ENCODE measurements around the gene CCDC85B.

The CCDC85B gene

GRCh38 chr11:65887723-65888162 is 2.7 kb upstream of the CCDC85B start:
- no peak for DNase-seq

GRCh38 chr11:65888163-65888814 is 2.2 kb upstream of the CCDC85B start, which contains the start of gene FIBP:
Gene FIBP, minus strand, starts transcription at chr11:65888471. Its CDS starts 53 bp downstream, at chr11:65888418.
- DNase-seq = peak; percentile 96 to 97

DNA sequence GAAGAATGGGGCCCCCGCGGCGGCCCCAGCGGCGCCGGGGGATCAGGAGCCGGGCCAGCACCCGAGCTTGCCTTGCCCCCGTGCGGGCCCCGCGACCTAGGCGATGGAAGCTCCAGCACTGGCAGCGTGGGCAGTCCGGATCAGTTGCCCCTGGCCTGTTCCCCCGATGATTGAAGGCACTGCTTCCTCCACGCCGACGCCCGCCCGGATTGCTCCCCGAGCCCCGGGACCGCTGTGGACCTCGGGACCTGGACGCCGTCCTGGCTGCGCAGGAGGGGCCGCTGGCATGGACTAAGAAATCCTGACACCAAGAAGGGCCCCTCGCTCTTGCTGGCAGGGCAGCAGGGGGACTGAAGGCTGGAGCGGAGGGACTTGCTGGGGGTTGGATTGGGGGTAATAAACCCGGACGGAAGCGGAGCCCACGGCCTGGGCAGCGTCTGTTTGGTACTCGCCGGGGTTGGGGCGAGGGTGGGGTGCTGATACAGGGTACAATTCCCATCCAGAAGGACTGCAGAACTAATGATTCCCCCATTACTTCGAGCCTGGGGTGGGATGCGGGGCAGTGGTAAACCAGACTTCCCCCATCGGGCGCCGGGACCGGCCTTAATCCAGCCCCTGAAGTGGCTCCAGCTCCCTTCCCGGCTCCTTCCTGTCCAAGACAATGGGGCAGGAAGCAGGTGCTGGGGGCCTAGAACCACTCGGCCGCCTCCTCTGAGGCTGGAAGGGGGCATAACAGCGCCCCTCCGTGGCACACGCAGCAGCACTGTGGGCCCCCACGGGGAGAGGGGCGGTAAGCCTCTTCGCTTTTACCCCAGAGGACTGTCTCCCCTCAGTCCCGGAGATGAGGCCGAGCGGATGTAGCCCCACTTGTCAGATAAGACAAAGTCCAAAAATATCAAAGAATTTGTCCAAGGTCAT is 1.0 kb downstream of the CCDC85B start:
- peak; percentile 31 to 53 for DNase-seq

- DNase-seq = peak in 1 of 2 donors; percentile 53
These were observed 1.7 kb downstream of the CCDC85B start for GRCh38 chr11:65892137-65892540.

DNA sequence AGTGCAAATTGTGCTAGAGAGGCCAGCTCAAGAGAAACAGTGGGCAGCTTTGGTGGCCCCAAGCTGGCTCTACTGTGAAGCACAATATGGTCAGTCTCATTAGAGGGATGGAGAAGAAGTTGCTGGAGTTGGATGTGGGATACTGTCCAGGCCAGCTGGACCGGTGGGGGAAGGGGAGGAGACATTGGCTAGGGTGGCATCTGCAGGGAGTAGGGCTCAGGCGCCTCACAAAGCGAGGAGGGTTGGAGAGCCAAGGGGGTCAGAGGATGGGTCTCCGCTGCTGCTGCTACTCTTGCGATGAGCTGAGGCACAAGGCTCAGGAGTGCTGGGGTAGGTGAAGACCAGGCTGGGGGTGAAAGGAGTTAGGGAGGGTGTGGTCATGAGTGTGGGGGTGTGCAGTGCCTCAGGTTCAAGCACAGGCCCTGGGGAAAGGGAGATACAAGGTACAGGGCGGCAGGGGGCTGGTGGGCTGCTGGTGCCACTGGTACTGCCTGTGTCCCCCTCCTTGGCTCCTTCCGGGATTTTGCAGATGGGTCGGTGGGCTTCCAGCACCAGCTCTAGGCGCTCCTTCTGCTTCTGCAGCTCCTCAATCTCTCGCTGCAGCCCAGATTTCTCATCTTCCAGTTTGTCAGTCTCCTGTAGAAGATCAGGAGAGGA is 2.3 kb downstream of the CCDC85B start:
- DNase-seq = no peak

GRCh38 chr11:65894034-65894591 is 3.6 kb downstream of the CCDC85B start:
- DNase-seq = peak; percentile 38 to 56

- no peak for DNase-seq
These were observed 5.1 kb downstream of the CCDC85B start for GRCh38 chr11:65895482-65895981.

DNA sequence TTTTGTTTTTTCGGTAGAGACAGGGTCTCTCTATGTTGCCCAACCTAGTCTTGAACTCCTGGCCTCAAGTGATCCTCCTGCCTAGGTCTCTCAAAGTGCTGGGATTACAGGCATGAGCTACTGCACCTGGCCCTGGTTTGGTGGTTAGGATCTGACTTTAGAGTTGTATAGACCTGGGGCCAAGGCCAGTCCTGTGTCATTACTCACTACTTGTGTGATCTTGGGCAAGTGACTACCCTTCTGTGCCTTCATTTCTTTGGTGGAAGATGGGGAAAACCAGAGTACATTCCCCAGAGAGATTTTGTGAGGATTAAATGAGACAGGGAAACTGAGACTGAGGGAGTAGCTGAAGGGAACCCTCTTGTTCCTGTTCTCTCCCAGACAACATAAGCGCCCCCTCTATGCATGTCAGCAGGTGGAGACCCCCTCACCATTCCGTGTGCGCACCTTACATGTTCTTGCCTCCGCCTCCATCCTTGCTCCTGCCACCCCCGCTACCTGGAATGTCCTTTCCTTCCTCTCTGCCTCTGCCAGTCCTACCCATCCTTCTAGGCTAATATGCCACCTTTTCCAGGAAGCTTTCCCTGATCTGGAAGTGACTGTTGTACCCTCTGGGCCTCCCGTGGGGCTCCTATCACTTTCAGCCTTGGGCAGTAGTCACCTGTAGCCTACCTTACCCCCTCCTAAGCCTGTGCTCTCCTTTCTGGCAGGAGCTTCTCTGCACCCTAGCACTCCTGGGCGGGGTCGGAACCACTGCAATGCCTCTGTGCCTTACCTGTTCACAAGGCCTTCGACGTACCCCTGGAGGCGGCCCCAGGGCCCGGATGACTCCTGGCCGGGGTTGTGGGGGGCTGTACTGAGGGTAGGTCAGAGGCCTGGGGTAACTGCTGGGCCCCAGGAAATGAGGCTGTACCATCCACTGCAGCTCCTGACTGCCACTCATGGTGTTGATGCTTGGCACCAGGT is 5.8 kb downstream of the CCDC85B start:
- no peak for DNase-seq

- no peak for DNase-seq
These were observed 6.6 kb downstream of the CCDC85B start for GRCh38 chr11:65897020-65897471.

DNA sequence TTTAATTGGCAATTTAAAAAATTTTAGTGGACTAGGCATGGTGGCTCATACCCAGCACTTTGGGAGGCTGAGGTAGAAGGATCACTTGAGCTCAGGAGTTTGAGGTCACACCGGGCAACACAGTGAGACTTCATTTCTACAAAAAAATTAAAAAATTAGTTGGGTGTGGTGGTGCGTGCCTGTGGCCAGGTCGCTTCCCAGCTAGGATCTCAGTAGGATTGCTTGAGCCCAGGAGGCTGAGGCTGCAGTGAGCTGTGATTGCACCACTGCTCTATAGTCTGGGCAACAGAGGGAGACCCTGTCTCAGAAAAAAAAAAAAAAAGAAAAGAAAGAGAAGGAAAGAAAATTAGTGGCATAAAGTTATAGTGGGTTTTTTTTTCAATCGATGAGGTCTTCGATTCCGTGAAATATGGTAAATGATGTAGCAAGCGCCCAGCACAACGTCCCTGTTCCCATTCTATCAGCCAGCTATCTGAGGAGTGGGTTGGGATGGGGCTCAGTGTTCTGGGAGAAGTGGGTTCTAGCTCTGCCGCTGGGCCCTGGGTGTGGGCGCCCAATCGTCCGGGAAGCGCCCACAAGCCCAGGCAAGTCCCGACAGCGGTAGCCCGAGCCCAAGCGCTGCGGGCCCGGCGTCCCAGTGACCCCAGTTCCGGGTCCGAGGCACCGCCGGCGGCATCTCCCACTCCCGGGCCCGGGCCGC is 8.3 kb downstream of the CCDC85B start:
- DNase-seq = no peak

- peak; percentile 58 to 62 for DNase-seq
These were observed 9.1 kb downstream of the CCDC85B start for GRCh38 chr11:65899356-65900124.

- peak; percentile 96 to 97 for DNase-seq
These were observed 9.8 kb downstream of the CCDC85B start, which contains the start of gene FOSL1 for GRCh38 chr11:65900125-65900898. Gene FOSL1, minus strand, starts transcription at chr11:65900388. Its CDS starts 49 bp downstream, at chr11:65900339.

GRCh38 chr11:65900899-65901180 is 10.4 kb downstream of the CCDC85B start:
- no peak for DNase-seq

DNA sequence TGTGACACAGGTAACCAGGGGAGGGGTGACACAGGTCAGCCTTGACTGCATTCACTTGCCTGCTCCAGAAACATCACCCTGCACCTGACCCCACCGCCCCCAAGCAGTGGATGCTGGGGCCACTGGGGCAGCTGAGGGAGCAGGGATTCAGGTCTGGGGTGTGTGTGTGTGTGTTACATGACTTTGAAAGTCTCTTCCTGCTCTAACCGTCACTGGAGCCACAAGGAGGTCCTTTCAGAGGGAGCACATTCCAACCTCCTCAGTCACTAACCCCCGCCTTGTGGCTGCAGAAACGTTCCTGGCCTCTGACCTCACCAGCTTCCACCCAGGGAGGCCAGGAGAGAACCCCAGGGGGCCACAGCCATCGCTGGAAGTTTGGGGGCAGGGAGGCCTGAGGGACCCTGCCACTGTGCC is 12.6 kb downstream of the CCDC85B start:
- DNase-seq = no peak

- DNase-seq = no peak
These were observed 13.2 kb downstream of the CCDC85B start for GRCh38 chr11:65903715-65904114.

GRCh38 chr11:65906602-65907001 is 16.1 kb downstream of the CCDC85B start:
- no peak for DNase-seq

- no peak for DNase-seq
These were observed 17.4 kb downstream of the CCDC85B start for GRCh38 chr11:65907878-65908277.

GRCh38 chr11:65911682-65912568 is 21.5 kb downstream of the CCDC85B start:
- DNase-seq = no peak
